HepG2 (cell line): Measurements from ENCODE around the gene STK10. TPM values are rescaled to one million over a fixed set of nuclear protein-coding genes. Genes with fewer than 3 reads are reported as not detected.

Source experiments
- ATF1 ChIP-seq: IDR thresholded peaks from 2 replicates; pipeline ENCODE4 v1.6.1; 2016; ENCODE audit warnings: mild to moderate bottlenecking, control low read depth
- CENPBD1 ChIP-seq: sonication (generic); formaldehyde crosslinking; IDR thresholded peaks from 2 replicates; pipeline ENCODE4 v1.8.0; 2022; ENCODE audit warnings: missing genetic modification reagents, low read depth, mild to moderate bottlenecking, borderline replicate concordance
- DNMT1 ChIP-seq: sonication (generic); formaldehyde crosslinking; IDR thresholded peaks from 2 replicates; pipeline ENCODE4 v1.5.1; 2020; ENCODE audit warnings: mild to moderate bottlenecking, missing genetic modification reagents
- DPF2 ChIP-seq: sonication (generic); formaldehyde crosslinking; IDR thresholded peaks from 2 replicates; pipeline ENCODE4 v1.4.0; 2020; ENCODE audit warnings: mild to moderate bottlenecking, low read depth, missing genetic modification reagents, borderline replicate concordance
- ONECUT2 ChIP-seq: sonication (generic); formaldehyde crosslinking; IDR thresholded peaks from 2 replicates; pipeline ENCODE4 v1.4.0; 2020; ENCODE audit warnings: missing genetic modification reagents
- SRSF9 ChIP-seq: fragments of 200-400 bp; formaldehyde crosslinking; IDR thresholded peaks from 2 replicates; pipeline ENCODE4 v1.6.1; 2018; ENCODE audit warnings: borderline replicate concordance, mild to moderate bottlenecking, low read depth, low read length; ENCODE audit not compliant: insufficient read depth, poor library complexity, severe bottlenecking
- TRAFD1 ChIP-seq: sonication (generic); formaldehyde crosslinking; IDR thresholded peaks from 2 replicates; pipeline ENCODE4 v1.5.1; 2020; ENCODE audit warnings: missing genetic modification reagents, mild to moderate bottlenecking, borderline replicate concordance
- ZBTB33 ChIP-seq: sonication (generic); formaldehyde crosslinking; IDR thresholded peaks from 2 replicates; pipeline ENCODE4 v1.4.0; 2020; ENCODE audit warnings: missing genetic modification reagents
- ZBTB4 ChIP-seq: sonication (generic); formaldehyde crosslinking; IDR thresholded peaks from 2 replicates; pipeline ENCODE4 v1.4.0; 2020; ENCODE audit warnings: missing genetic modification reagents, mild to moderate bottlenecking, borderline replicate concordance
- ZNF180 ChIP-seq: sonication (generic); formaldehyde crosslinking; IDR thresholded peaks from 2 replicates; pipeline ENCODE4 v1.4.0; 2020; ENCODE audit warnings: low read depth, missing genetic modification reagents, borderline replicate concordance
- ZNF253 ChIP-seq: sonication (generic); formaldehyde crosslinking; IDR thresholded peaks from 2 replicates; pipeline ENCODE4 v1.8.0; 2022; ENCODE audit warnings: mild to moderate bottlenecking, missing genetic modification reagents, borderline replicate concordance
- ZNF414 ChIP-seq: sonication (generic); formaldehyde crosslinking; IDR thresholded peaks from 2 replicates; pipeline ENCODE4 v1.5.0; 2020; ENCODE audit warnings: missing genetic modification reagents
- ZNF703 ChIP-seq: sonication (generic); formaldehyde crosslinking; IDR thresholded peaks from 2 replicates; pipeline ENCODE4 v1.5.1; 2020; ENCODE audit warnings: missing genetic modification reagents, mild to moderate bottlenecking, moderate library complexity, borderline replicate concordance
- ZNF704 ChIP-seq: sonication (generic); formaldehyde crosslinking; IDR thresholded peaks from 2 replicates; pipeline ENCODE4 v1.8.1; 2023; ENCODE audit warnings: mild to moderate bottlenecking, inconsistent platforms, moderate library complexity, missing genetic modification reagents, borderline replicate concordance
- ZNF740 ChIP-seq: sonication (generic); formaldehyde crosslinking; IDR thresholded peaks from 2 replicates; pipeline ENCODE4 v1.4.0; 2020; ENCODE audit warnings: missing genetic modification reagents
- ZNF841 ChIP-seq: sonication (generic); formaldehyde crosslinking; IDR thresholded peaks from 2 replicates; pipeline ENCODE4 v1.8.1; 2023; ENCODE audit warnings: missing genetic modification reagents, borderline replicate concordance
- polyA plus RNA-seq, 8 experiments: library from polyadenylated mRNA; depleted of rRNA in 3 of 8; stranded (reverse) in 7 of 8; unstranded in 1 of 8; fragments of >200 nt; fragmentation: Illumina TruSeq in 4 of 8; extraction: Trizol in 4 of 8; gene quantifications; 2 replicates each; pipeline versions ENCODE4 v1.2.1 to v1.2.3, GENCODE V29; 2011 to 2016; ENCODE audit warnings: low read depth in 4 of 8, missing spikeins in 1 of 8, mixed read lengths in 1 of 8; ENCODE audit not compliant: insufficient read depth in 1 of 8
- total RNA-seq, 5 experiments: library from RNA; depleted of rRNA; stranded (reverse); fragments of >200 nt; fragmentation: Illumina TruSeq; extraction: Trizol; gene quantifications; 2 replicates each; pipeline ENCODE4 v1.2.3, GENCODE V29; 2016; ENCODE audit warnings: low read depth in 1 of 5

Gene STK10
- total and polyA plus RNA-seq, 2 of the 13 experiments (the other 11 are each of a cell fraction or from before 2014, with no cell fraction given): 7.0 to 7.2 TPM

- TF ChIP-seq ZNF703: no peak; the same call in 1 of the 2 replicates
- TF ChIP-seq DNMT1: no peak; the same call in 1 of the 2 replicates
- no peak for TF ChIP-seq ATF1 (CRISPR knock-in tag)
- no peak for TF ChIP-seq ZNF253 (CRISPR knock-in tag)
- no peak for TF ChIP-seq TRAFD1 (CRISPR knock-in tag)
- peak; percentile 26; the same call in 1 of the 2 replicates for TF ChIP-seq ZNF740 (CRISPR knock-in tag)
- TF ChIP-seq ZNF704 (CRISPR knock-in tag): no peak; the same call in 1 of the 2 replicates
- no peak for TF ChIP-seq ZNF841 (CRISPR knock-in tag)
- TF ChIP-seq ZNF414 (CRISPR knock-in tag): 0 out of 2 replicates have a peak, but pooled peaks have one; percentile 56
- TF ChIP-seq SRSF9: no peak
- TF ChIP-seq DPF2 (CRISPR knock-in tag): no peak
- TF ChIP-seq ONECUT2: no peak
- TF ChIP-seq CENPBD1: no peak
- TF ChIP-seq ZBTB33: peak; percentile 71
- TF ChIP-seq ZBTB4: peak; percentile 49; the same call in 1 of the 2 replicates
- TF ChIP-seq ZNF180 (CRISPR knock-in tag): no peak
Measured at GRCh38 chr5:172188033-172188892, at the start of gene STK10 (continued).
